HepG2 (cell line): ENCODE data around the gene ZBTB37. TPM values are rescaled to one million over a fixed set of nuclear protein-coding genes. Genes with fewer than 3 reads are reported as not detected.

ENCODE experiments used
- BRD4 ChIP-seq: sonication (generic); formaldehyde crosslinking; IDR thresholded peaks from 2 replicates; pipeline ENCODE4 v1.4.0; 2020; ENCODE audit warnings: missing genetic modification reagents
- CEBPB ChIP-seq: IDR thresholded peaks from 2 replicates; pipeline ENCODE4 v1.6.1; 2011; ENCODE audit warnings: low read depth, low read length, improper control_type of control experiment, borderline replicate concordance
- DMTF1 ChIP-seq: sonication (generic); formaldehyde crosslinking; IDR thresholded peaks from 2 replicates; pipeline ENCODE4 v1.4.0; 2020; ENCODE audit warnings: mild to moderate bottlenecking, missing genetic modification reagents
- GTF3A ChIP-seq: sonication (generic); formaldehyde crosslinking; conservative IDR thresholded peaks from 2 replicates; pipeline ENCODE4 v1.4.0; 2020; ENCODE audit warnings: mild to moderate bottlenecking, missing genetic modification reagents
- IKZF1 ChIP-seq: fragments of 450-650 bp; IDR thresholded peaks from 2 replicates; pipeline ENCODE4 v1.7.1; 2016
- KLF13 ChIP-seq: sonication (generic); formaldehyde crosslinking; IDR thresholded peaks from 2 replicates; pipeline ENCODE4 v1.4.0; 2020; ENCODE audit warnings: mild to moderate bottlenecking, missing genetic modification reagents
- MYPOP ChIP-seq: sonication (generic); formaldehyde crosslinking; IDR thresholded peaks from 2 replicates; pipeline ENCODE4 v1.8.1; 2023; ENCODE audit warnings: mild to moderate bottlenecking, moderate library complexity, missing genetic modification reagents
- SCMH1 ChIP-seq: sonication (generic); formaldehyde crosslinking; IDR thresholded peaks from 2 replicates; pipeline ENCODE4 v1.9.0; 2021; ENCODE audit warnings: missing genetic modification reagents, mild to moderate bottlenecking, borderline replicate concordance
- SETDB1 ChIP-seq: sonication (generic); formaldehyde crosslinking; IDR thresholded peaks from 2 replicates; pipeline ENCODE4 v1.5.1; 2020; ENCODE audit warnings: missing genetic modification reagents, mild to moderate bottlenecking, borderline replicate concordance
- SMYD3 ChIP-seq: sonication (generic); formaldehyde crosslinking; IDR thresholded peaks from 2 replicates; pipeline ENCODE4 v1.8.1; 2023; ENCODE audit warnings: mild to moderate bottlenecking, missing genetic modification reagents
- TBP ChIP-seq: sonication (generic); formaldehyde crosslinking; IDR thresholded peaks from 2 replicates; pipeline ENCODE4 v1.5.0; 2020; ENCODE audit warnings: missing genetic modification reagents
- TERF1 ChIP-seq: sonication (generic); formaldehyde crosslinking; IDR thresholded peaks from 2 replicates; pipeline ENCODE4 v1.8.0; 2022; ENCODE audit warnings: mild to moderate bottlenecking, missing genetic modification reagents, moderate library complexity
- ZBTB7A ChIP-seq: sonication (generic); formaldehyde crosslinking; IDR thresholded peaks from 2 replicates; pipeline ENCODE4 v1.8.0; 2022; ENCODE audit warnings: mild to moderate bottlenecking, missing genetic modification reagents
- ZNF12 ChIP-seq: sonication (generic); formaldehyde crosslinking; IDR thresholded peaks from 2 replicates; pipeline ENCODE4 v1.5.0; 2020; ENCODE audit warnings: missing genetic modification reagents
- ZNF232 ChIP-seq: sonication (generic); formaldehyde crosslinking; IDR thresholded peaks from 2 replicates; pipeline ENCODE4 v1.4.0; 2020; ENCODE audit warnings: missing genetic modification reagents, borderline replicate concordance
- ZNF552 ChIP-seq: sonication (generic); formaldehyde crosslinking; IDR thresholded peaks from 2 replicates; pipeline ENCODE4 v1.9.0; 2022; ENCODE audit warnings: missing genetic modification reagents, mild to moderate bottlenecking, borderline replicate concordance
- ZNF557 ChIP-seq: sonication (generic); formaldehyde crosslinking; IDR thresholded peaks from 2 replicates; pipeline ENCODE4 v1.4.0; 2020; ENCODE audit warnings: missing genetic modification reagents
- ZNF598 ChIP-seq: sonication (generic); formaldehyde crosslinking; IDR thresholded peaks from 2 replicates; pipeline ENCODE4 v1.5.1; 2020; ENCODE audit warnings: mild to moderate bottlenecking, missing genetic modification reagents, borderline replicate concordance
- ZNF747 ChIP-seq: sonication (generic); formaldehyde crosslinking; IDR thresholded peaks from 2 replicates; pipeline ENCODE4 v1.8.1; 2023; ENCODE audit warnings: missing genetic modification reagents, mild to moderate bottlenecking, borderline replicate concordance
- ZNF766 ChIP-seq: sonication (generic); formaldehyde crosslinking; IDR thresholded peaks from 2 replicates; pipeline ENCODE4 v1.5.0; 2020; ENCODE audit warnings: missing genetic modification reagents, borderline replicate concordance
- ZNF772 ChIP-seq: sonication (generic); formaldehyde crosslinking; IDR thresholded peaks from 2 replicates; pipeline ENCODE4 v1.5.0; 2020; ENCODE audit warnings: mild to moderate bottlenecking, missing genetic modification reagents
- ZNF776 ChIP-seq: sonication (generic); formaldehyde crosslinking; IDR thresholded peaks from 2 replicates; pipeline ENCODE4 v1.4.0; 2020; ENCODE audit warnings: mild to moderate bottlenecking, missing genetic modification reagents
- ZNF790 ChIP-seq: sonication (generic); formaldehyde crosslinking; IDR thresholded peaks from 2 replicates; pipeline ENCODE4 v1.8.0; 2022; ENCODE audit warnings: missing genetic modification reagents, mild to moderate bottlenecking, borderline replicate concordance
- polyA plus RNA-seq, 8 experiments: library from polyadenylated mRNA; depleted of rRNA in 3 of 8; stranded (reverse) in 7 of 8; unstranded in 1 of 8; fragments of >200 nt; fragmentation: Illumina TruSeq in 4 of 8; extraction: Trizol in 4 of 8; gene quantifications; 2 replicates each; pipeline versions ENCODE4 v1.2.1 to v1.2.3, GENCODE V29; 2011 to 2016; ENCODE audit warnings: low read depth in 4 of 8, missing spikeins in 1 of 8, mixed read lengths in 1 of 8; ENCODE audit not compliant: insufficient read depth in 1 of 8
- total RNA-seq, 5 experiments: library from RNA; depleted of rRNA; stranded (reverse); fragments of >200 nt; fragmentation: Illumina TruSeq; extraction: Trizol; gene quantifications; 2 replicates each; pipeline ENCODE4 v1.2.3, GENCODE V29; 2016; ENCODE audit warnings: low read depth in 1 of 5

ZBTB37 gene
- total and polyA plus RNA-seq, 2 of the 13 experiments (the other 11 are each of a cell fraction or from before 2014, with no cell fraction given), result 2.6 to 7.7 TPM

- TF ChIP-seq MYPOP (peak; percentile 45; the same call in 1 of the 2 replicates), ZNF232 (no peak), SMYD3 (no peak), TERF1 (no peak), DMTF1 (no peak), ZNF552 (CRISPR knock-in tag) (no peak), BRD4 (CRISPR knock-in tag) (no peak), ZNF790 (CRISPR knock-in tag) (peak; percentile 45; the same call in 1 of the 2 replicates), SETDB1 (CRISPR knock-in tag) (no peak), TBP (no peak), ZNF747 (peak; percentile 54), ZBTB7A (CRISPR knock-in tag) (peak; percentile 62; the same call in 1 of the 2 replicates), CEBPB (no peak), IKZF1 (no peak), ZNF772 (CRISPR knock-in tag) (no peak), ZNF598 (CRISPR knock-in tag) (no peak), ZNF776 (CRISPR knock-in tag) (peak; percentile 88), GTF3A (CRISPR knock-in tag) (no peak), ZNF557 (CRISPR knock-in tag) (no peak), ZNF12 (CRISPR knock-in tag) (no peak), SCMH1 (CRISPR knock-in tag) (no peak), ZNF766 (no peak), KLF13 (CRISPR knock-in tag) (no peak)
These were observed at the start of gene ZBTB37 (continued) for GRCh38 chr1:173868266-173869020.
